NCI-H2171 treated with DMSO at 0.1 percent for 48 hours (cell line): ENCODE results near the gene THRB.
"Not testable (repeated sequence)": the region's sequence is repeated elsewhere in the genome, so short reads cannot be mapped to it uniquely, and the experiment has no call there.

Experiments used
- DNase-seq: peaks from one replicate; lab custom pipeline; 2025; lab: John Stamatoyannopoulos, UW

The THRB gene

DNA sequence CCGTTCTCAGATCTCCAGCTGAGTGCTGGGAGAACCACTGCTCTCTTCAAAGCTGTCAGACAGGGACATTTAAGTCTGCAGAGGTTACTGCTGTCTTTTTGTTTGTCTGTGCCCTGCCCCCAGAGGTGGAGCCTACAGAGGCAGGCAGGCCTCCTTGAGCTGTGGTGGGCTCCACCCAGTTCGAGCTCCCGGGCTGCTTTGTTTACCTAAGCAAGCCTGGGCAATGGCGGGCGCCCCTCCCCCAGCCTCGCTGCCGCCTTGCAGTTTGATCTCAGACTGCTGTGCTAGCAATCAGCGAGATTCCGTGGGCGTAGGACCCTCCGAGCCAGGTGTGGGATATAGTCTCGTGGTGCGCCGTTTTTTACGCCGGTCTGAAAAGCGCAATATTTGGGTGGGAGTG lies 399.8 kb downstream of the THRB start:
- DNase-seq: not testable (repeated sequence)

DNA sequence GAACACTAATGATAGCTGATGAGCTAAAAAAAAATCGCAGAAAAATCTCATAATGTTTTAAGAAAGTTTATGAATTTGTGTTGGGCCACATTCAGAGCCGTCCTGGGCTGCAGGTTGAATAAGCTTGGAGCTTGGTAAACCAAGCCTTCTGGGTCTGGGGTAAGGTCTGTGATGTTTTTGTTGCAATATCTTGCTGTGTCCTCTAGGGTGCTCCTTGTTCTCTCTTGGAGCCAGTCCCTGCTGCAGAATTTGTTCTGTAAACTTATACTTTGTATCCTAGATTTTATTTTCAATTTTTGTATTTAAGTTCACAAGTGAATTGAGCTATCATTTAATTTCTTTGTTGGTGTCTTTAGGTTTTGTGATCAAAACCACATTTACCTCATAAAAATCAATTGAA lies 405.9 kb downstream of the THRB start:
- peak; percentile 4 for DNase-seq

GRCh38 chr3:24087469-24087868 lies 407.2 kb downstream of the THRB start:
- no peak for DNase-seq

- DNase-seq: no peak
Observed at GRCh38 chr3:24086617-24087404, 407.8 kb downstream of the THRB start.

- DNase-seq: no peak
Observed at GRCh38 chr3:24086206-24086605, 408.4 kb downstream of the THRB start.

DNA sequence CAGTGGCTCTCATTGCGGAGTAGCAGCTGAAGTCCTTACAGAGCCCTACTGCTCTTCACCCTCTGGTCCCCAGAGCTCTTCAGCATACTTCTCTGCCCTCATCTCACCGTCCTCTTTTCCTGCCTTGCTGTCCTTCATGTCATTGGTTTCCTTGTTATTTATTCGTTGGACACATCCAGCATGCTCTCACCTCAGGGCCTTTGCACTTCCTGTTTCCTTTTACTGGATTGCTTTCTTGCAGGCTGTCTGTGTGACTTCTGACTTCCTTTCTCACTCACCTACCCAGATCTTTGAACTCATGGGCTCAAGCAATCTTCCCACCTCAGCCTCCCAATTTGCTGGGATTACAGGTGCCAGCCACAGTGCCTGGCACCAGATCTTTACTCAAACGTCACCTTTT lies 422.5 kb downstream of the THRB start:
- no peak for DNase-seq

DNA sequence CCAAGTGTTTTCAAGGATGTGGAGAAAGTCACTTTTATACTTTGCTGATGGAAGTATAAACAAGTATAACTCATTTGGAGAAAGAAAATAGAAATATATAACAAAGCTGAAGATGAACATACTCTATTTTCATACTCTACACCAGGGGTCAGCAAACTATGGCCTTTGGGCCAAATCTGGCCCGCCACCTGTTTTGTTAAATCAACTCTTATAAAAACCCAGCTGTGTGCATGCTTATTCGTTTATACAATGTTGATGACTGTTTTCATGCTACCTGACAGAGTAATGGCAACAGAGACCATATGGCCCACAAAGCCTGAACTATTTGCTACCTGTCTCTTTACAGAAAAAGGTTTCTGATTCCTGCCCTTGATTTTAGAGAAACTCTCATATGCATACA lies 425.6 kb downstream of the THRB start:
- no peak for DNase-seq

DNA sequence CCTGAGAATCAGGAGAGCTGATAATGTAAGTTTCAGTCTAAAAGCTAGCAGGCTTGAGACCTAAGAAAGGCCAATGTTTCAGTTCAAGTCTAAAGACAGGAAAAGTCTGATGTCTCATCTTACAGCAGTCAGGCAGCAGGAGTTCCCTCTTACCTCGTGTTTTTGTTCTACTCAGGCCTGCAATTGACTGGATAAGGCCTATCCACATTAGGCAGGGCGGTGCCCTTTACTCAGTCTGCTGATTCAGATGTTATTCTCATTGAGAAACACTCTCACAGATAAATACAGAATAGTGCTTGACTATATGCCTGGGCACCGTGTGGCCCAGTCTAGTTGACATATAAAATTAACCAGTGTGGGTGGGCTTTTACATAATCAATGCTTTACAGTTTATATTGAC lies 427.2 kb downstream of the THRB start:
- no peak for DNase-seq
